CD4-positive, alpha-beta T cell treated with Interleukin-2 at 100 ng/mL for 4 hours (primary cell): Measurements from ENCODE around the gene BFSP1.

Experiments
- DNase-seq: peaks from one replicate; pipeline ENCODE4 v3.0.0-alpha.2; 2020; ENCODE audit warnings: low spot score

The BFSP1 gene

DNA sequence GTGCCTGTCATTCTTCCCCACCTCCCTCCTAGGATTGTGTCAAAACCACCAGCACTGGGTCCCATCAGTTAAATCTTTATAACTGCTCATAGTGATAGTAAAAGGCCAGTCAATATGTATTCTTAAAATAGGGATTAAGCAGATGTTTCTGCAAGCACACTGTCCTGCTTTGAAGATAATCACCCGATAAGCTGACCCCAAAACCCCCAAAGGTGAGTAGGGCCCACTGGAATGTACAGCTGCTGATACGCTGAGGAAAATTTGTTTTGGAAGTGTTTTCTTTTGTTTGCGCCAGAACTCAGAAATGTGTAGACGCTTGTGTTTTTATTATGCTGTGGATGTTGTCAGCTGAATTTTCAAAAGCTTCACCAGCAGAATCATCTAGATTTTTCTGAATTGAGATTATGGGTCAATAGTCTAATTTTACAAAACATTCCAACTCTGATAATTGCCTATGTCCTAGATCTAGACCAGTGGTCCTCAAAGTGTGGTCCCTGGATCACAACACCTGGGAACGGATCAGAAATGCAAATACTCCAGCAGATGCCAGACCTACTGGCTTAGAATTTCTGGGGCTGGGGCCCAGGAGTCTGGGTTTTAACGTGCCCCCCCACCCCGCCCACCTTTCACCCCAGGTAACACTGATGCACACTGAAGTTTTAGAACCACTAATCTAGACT is 11.4 kb downstream of the BFSP1 start:
- no peak for DNase-seq

- no peak for DNase-seq
These were observed 12.7 kb downstream of the BFSP1 start for GRCh38 chr20:17518339-17519052.

GRCh38 chr20:17515053-17515452 is 16.1 kb downstream of the BFSP1 start:
- DNase-seq, result no peak

DNA sequence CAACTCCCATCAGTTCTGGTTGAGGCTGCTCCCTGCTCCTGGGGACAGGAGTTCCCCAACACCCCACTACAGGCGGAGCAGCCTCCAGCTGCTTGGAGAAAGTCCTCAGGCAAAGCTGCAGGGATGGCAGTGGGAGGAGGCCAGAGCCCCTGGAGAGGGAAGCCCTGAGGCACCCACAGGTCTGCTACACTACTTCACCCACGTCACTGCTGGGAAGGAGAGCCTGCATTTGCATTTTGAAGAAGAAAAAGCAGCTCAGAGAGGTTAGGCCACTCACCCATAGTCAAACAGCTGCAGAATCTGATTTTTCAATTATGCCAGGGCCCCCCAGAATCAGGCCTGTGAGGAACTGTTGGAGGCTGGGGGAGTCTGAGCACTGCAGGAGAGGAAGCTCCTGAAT is 17.2 kb downstream of the BFSP1 start:
- DNase-seq, result no peak

DNA sequence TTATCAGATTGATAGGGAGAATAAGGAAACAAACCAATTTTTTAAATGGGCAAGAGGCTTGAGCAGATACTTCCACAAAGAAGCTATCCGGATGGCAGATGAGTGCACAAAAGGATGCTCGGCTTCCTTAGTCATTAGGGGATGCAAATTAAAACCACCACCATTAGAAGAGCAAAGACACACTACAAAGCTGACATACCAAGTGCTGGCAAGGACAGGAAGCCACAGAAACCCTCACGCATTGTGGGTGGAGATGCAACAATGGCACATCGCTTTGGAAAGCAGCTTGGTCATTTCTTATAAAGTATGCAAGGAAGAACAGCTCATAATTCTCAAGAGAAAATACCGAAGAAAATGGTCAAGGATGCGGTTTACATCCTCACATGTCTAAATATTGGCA is 19.8 kb downstream of the BFSP1 start:
- peak; percentile 26 for DNase-seq

DNA sequence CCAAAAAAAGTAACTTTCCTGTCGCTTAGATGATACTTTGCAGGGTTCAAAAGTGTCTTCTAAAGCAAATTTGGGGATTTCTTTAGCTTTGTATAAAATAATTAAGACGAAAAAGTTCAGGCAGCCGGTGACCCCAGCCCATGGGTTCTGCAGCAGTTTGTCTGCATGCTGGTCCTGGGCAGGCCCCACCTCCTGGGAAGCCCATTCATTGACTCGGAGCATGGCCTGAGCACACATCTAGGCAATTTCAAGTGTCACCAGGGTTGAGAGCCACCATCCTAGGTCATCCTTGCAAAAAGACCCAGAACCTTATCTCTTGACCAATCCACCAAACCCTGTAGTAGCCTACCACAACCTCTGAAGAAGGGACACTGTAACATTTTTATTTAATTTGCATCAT is 20.6 kb downstream of the BFSP1 start:
- DNase-seq, result no peak

DNA sequence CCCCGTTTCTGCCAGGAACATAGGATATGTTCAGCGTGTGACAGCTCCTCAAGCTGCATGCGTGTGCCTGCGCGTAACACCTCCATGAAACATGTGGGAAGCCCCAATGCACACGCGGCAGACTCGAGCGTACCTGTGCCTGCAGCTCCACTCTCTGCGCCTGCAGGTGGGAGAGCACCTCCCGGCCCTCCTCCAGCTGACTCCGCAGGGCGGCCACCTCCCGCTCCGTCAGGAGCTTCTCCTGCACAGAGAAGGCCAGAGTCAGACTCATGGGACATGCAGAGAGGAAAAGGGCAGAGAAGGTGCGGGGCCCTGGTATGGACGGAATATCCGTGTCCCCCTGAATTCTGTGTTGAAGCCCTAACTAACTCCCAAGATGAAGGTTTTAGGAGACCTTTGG is 22.4 kb downstream of the BFSP1 start:
- DNase-seq, result no peak

DNA sequence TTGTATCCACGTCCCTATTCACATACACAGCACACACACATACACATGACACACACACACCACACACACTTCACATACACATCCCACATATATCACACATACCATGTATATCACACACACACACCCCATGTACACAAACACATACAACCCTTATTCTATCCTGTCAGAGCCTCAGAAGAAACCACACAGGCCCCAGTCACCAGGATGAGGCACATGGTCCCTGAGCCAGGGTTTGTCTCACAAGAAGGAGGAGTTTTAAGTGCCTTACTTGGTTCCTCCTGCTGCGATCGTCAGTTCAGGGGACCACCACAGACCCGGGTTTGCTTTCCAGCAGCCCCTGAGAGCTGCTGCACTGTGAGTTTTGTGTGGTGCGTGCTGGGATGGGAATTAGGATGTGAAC is 23.6 kb downstream of the BFSP1 start:
- no peak for DNase-seq

DNA sequence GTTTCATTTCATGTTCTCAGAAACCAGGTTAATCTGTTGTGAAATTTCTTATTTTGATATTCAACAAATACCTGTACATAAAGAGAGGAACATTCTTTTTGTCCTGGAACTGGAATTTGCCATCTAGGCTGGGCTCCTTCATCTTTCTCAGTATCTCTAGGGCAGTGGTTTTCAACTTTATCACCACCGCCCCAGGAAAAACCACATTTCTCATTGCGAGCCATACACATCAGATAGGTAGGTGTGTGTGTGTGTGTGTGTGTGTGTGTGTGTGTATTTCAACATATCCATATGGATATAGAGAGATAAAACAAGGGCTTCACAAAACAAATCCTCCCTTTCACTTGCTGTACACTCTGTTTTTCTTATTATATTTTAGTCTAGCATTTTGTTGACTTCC is 24.1 kb downstream of the BFSP1 start:
- DNase-seq, result peak; percentile 18

- peak; percentile 71 for DNase-seq
These were observed 25.3 kb downstream of the BFSP1 start for GRCh38 chr20:17505636-17506517.

- DNase-seq, result peak; percentile 66
These were observed 26.1 kb downstream of the BFSP1 start for GRCh38 chr20:17504898-17505635.

DNA sequence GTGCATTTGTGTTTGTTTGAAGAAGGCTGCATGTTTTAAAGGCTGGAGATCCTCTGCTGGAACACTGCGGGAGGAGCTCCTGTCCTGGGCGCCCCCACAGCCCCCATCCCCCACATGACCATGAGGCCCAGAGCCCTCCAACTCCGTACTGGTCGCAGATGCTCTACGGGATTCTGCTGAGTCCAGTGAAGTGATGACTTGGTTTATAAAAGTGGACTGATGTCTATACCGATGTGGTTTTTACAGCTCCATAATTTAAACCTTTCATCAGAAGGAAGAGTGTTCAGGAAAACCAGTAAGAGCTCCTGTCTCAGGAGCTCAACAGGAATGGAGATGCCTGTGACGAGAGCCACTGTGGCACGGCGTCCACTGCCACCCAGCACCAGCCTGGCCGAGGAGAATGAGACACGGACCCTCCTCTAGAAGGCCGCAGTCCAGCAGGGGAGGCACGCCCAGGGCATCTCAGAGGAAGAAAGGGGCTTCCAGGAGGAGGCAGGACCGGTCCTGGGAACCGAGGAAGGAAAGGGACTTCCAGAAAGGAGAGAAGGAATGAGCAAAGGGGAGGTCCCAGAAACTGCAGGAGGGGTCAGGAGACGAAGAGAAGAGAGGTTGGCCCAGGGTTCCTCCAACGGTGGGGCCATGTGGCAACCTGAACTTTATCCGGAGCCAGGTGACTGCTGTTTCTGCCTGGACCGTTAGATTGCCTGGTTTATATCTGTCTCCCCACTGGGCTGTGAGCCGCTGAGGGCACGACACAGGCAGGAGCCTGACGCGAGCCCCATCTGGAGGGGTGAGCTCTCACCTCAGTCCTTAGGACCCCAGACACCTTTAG is 26.9 kb downstream of the BFSP1 start:
- DNase-seq, result no peak

- no peak for DNase-seq
These were observed 27.7 kb downstream of the BFSP1 start for GRCh38 chr20:17503301-17504065.

GRCh38 chr20:17502105-17502504 is 29.1 kb downstream of the BFSP1 start:
- no peak for DNase-seq

GRCh38 chr20:17501701-17502100 is 29.5 kb downstream of the BFSP1 start:
- DNase-seq, result no peak

DNA sequence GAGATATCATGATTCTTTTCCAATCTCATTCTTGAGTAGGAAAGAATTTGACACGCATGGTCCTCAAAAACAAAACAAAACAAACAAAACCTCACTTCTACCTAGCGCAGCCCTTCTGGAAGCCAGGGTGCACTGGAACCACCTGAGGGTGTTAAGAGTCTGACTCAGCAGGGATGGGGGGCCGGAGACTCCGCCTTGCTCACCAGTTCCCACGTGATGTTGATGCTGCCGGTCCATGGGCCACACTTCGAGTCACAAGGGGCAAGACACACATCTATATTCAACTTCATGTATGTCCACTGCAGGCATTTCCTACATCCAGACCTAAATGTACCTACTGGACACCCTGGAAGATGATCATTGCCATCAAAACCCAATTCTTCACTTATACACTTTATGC is 30.4 kb downstream of the BFSP1 start:
- no peak for DNase-seq

DNA sequence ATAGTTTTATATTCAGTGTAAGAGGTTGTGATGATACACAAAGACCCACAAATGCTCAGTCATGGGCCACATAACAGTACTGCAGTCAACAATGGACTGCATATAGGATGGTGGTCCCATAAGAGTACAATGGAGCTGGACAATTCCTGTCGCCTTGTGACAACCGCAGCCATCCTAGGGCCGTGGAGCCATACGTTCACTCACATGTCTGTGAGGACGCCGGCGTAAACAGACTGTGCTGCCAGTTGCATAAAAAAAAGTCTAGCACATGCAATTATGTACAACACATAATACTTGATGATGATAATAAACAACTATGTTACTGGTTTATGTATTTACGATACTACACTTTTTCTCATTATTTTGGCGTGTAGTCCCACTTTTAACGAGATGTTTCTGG is 30.9 kb downstream of the BFSP1 start:
- DNase-seq, result no peak

GRCh38 chr20:17499041-17499440 is 32.1 kb downstream of the BFSP1 start:
- DNase-seq, result no peak

GRCh38 chr20:17498641-17499040 is 32.5 kb downstream of the BFSP1 start:
- no peak for DNase-seq

GRCh38 chr20:17497821-17498580 is 33.2 kb downstream of the BFSP1 start:
- no peak for DNase-seq
